Testis (tissue), 2 donors: ENCODE data around the gene WHRN.

Source experiments
- CTCF ChIP-seq, 3 experiments: fragments of 450-650 bp in 2 of 3; fragments of 200-600 bp in 1 of 3; sonication (generic) in 1 of 3; IDR thresholded peaks; one replicate each; pipeline ENCODE4 v1.5.1; 2016 to 2019; ENCODE audit warnings: antibody characterized with exemption in 3 of 3, mild to moderate bottlenecking in 2 of 3, moderate library complexity in 1 of 3
- POLR2A ChIP-seq: fragments of 450-650 bp; IDR thresholded peaks from one replicate; pipeline ENCODE4 v1.6.1; 2017; ENCODE audit warnings: antibody characterized with exemption, mild to moderate bottlenecking, moderate library complexity

- TF ChIP-seq POLR2A (no peak), CTCF (IDR thresholded peaks at IDR 0.05) (no peak)
Observed at GRCh38 chr9:114532561-114533237, 27.4 kb upstream of the WHRN start.
